ENCODE data around the gene CNN2. TPM values are rescaled to one million over a fixed set of nuclear protein-coding genes. Genes with fewer than 3 reads are reported as not detected.
A peak's percentile ranks its signal among the peaks of the same experiment; 100 is the strongest.

CNN2 gene
- total and polyA plus RNA-seq, 2 of the 8 experiments (the other 6 are each of a cell fraction or from before 2014, with no cell fraction given) = 189 to 551 TPM

GRCh38 chr19:1040476-1041271 is 14.3 kb downstream of the CNN2 start:
- no peak overlapping the region for H2AFZ ChIP-seq (ENCODE audit: low read length)
- peaks cover 10% of the 10 kb centered on the region for H3K23me2 ChIP-seq (ENCODE audit: low read depth, low read length)
- WGBS, 2 experiments (ENCODE audit: extremely low coverage in 1 of 2, insufficient coverage in 1 of 2, insufficient read length in 1 of 2, insufficient replicate concordance in 2 of 2, low coverage in 1 of 2, low lambda C conversion rate in 2 of 2, missing lambda C conversion rate in 1 of 2) = 9% methylated on average over 27 of the region's 27 CpGs; no CpG with 5 or more reads in 1 of the 2 experiments
- no peak overlapping the region for H4K8ac ChIP-seq (ENCODE audit: extremely low read depth, insufficient read depth, low read length)
- DNase-seq (ENCODE audit: low read depth in 1 of 2, low spot score in 2 of 2) (peak; percentile 91 to 95), FAIRE-seq (peak; percentile 86)
- no peak overlapping the region for H4K5ac ChIP-seq (ENCODE audit: insufficient read length, low read depth, low read length)
- H3K9me3 ChIP-seq (ENCODE audit: insufficient read depth in 2 of 2, low read depth in 1 of 2, low read length in 1 of 2) = no peaks in the 10 kb centered on the region
- no peaks in the 10 kb centered on the region for H3K79me2 ChIP-seq (ENCODE audit: control insufficient read depth in 1 of 2, insufficient read depth in 2 of 2, low read length in 2 of 2)
- H3K4me1 ChIP-seq (replicated peaks in 1 of 4; ENCODE audit: control insufficient read depth in 3 of 4, insufficient read depth in 4 of 4, low read length in 3 of 4) = peaks cover 0 to 10% (median 9%) of the 10 kb centered on the region in 4 experiments; a peak in 6 of 7 replicates
- H2AK5ac ChIP-seq (ENCODE audit: low read depth, low read length) = no peak overlapping the region
- peak overlapping the region; percentile 53 to 76 (median 64) for H3K4me3 ChIP-seq (ENCODE audit: extremely low read depth in 1 of 4, insufficient read depth in 2 of 4, low read depth in 3 of 4, low read length in 4 of 4)
- no peaks in the 10 kb centered on the region for H3K27me3 ChIP-seq (replicated peaks in 1 of 4; ENCODE audit: control insufficient read depth in 3 of 4, extremely low read depth in 1 of 4, insufficient read depth in 3 of 4, low read length in 3 of 4)
- 0 out of 2 replicates have a peak overlapping the region, but pooled peaks have one; percentile 26 for H2BK5ac ChIP-seq (ENCODE audit: low read depth, low read length)
- H2BK120ac ChIP-seq (replicated peaks; ENCODE audit: low read depth, low read length) = no peak overlapping the region
- H3K18ac ChIP-seq (ENCODE audit: extremely low read depth, low read length) = no peak overlapping the region
- H3K36me3 ChIP-seq (ENCODE audit: control insufficient read depth in 2 of 4, insufficient read depth in 4 of 4, low read length in 3 of 4) = peaks cover 8 to 23% (median 15%) of the 10 kb centered on the region in 4 experiments
- ChIA-PET POLR2A (ENCODE audit: partially characterized antibody) (interaction anchor here (0.8 to 16.4 kb wide), 18 partner anchors 10 to 228 kb away, joined by 3 to 509 read pairs (median 6); partner anchors contain the start of genes ARHGAP45, CIRBP, CNN2 and GPX4), CTCF (ENCODE audit: partially characterized antibody) (interaction anchor here (0.6 to 4.8 kb wide), 9 partner anchors 11 to 117 kb away, joined by 3 to 27 read pairs (median 4); partner anchors contain the start of gene ARHGAP45)
- H3K56ac ChIP-seq (replicated peaks; ENCODE audit: insufficient read length, low read depth, low read length) = no peak overlapping the region
- no peak overlapping the region for H2BK20ac ChIP-seq (ENCODE audit: low read length)
- no peak overlapping the region for H3K4ac ChIP-seq (replicated peaks; ENCODE audit: insufficient read length, low read depth, low read length)
- H4K20me1 ChIP-seq (replicated peaks in 1 of 2; ENCODE audit: control insufficient read depth in 1 of 2, insufficient read depth in 2 of 2, low read length in 2 of 2) = peaks cover 0 to 9% of the 10 kb centered on the region in 2 experiments
- H3K4me2 ChIP-seq (ENCODE audit: insufficient read depth in 1 of 2, low read depth in 2 of 2, low read length in 2 of 2) = peak overlapping the region; percentile 86 to 90
- H3K27ac ChIP-seq (ENCODE audit: low read depth, low read length) = no peak overlapping the region
- no peaks in the 10 kb centered on the region for H3K79me1 ChIP-seq (ENCODE audit: low read depth, low read length)
- no peak overlapping the region for H2BK12ac ChIP-seq (ENCODE audit: low read depth, low read length)
- no peak overlapping the region for H3K14ac ChIP-seq (ENCODE audit: insufficient read length)
- peak overlapping the region in 3 of 4 experiments; percentile 24 to 48 (median 31); a peak in 4 of 7 replicates for H3K9ac ChIP-seq (replicated peaks in 1 of 4; ENCODE audit: extremely low read depth in 1 of 4, low read depth in 3 of 4, low read length in 3 of 4)
- no peak overlapping the region for H3K23ac ChIP-seq (ENCODE audit: insufficient read length)
- H4K91ac ChIP-seq (replicated peaks; ENCODE audit: insufficient read length, low read length) = no peak overlapping the region
- no peak overlapping the region for H2BK15ac ChIP-seq (ENCODE audit: low read length)
- TF ChIP-seq JUND (IDR thresholded peaks at IDR 0.05; ENCODE audit: low read length) = no peak
- TF ChIP-seq RNF2 (IDR thresholded peaks at IDR 0.05; ENCODE audit: borderline replicate concordance, low read depth, low read length, missing control alignments, poor library complexity, severe bottlenecking) = no peak
- TF ChIP-seq TCF12 (IDR thresholded peaks at IDR 0.05; ENCODE audit: low read depth, low read length) = no peak
- TF ChIP-seq NRF1 (IDR thresholded peaks at IDR 0.05; ENCODE audit: low read depth, low read length) = no peak
- TF ChIP-seq CTBP2 (IDR thresholded peaks at IDR 0.05; ENCODE audit: borderline replicate concordance, insufficient read depth, insufficient read length, low read length) = no peak
- no peak for TF ChIP-seq HDAC6 (IDR thresholded peaks at IDR 0.05; ENCODE audit: low read depth, low read length)
- no peak for TF ChIP-seq RFX5 (IDR thresholded peaks at IDR 0.05; ENCODE audit: borderline replicate concordance, low read depth, low read length)
- no peak for TF ChIP-seq RBBP5 (IDR thresholded peaks at IDR 0.05; ENCODE audit: borderline replicate concordance, low read depth, low read length)
- no peak for TF ChIP-seq SUZ12 (IDR thresholded peaks at IDR 0.05; ENCODE audit: low read length)
- TF ChIP-seq MAFK (IDR thresholded peaks at IDR 0.05; ENCODE audit: low read depth, low read length) = no peak
- no peak for TF ChIP-seq BCL11A (IDR thresholded peaks at IDR 0.05; ENCODE audit: low read depth in 2 of 2, low read length in 2 of 2)
- TF ChIP-seq CREB1 (IDR thresholded peaks at IDR 0.05) = peak; percentile 65

All from H1 (cell line).